HUES6 (cell line): ENCODE measurements around the gene SGMS1.
"Not testable (repeated sequence)": the region's sequence is repeated elsewhere in the genome, so short reads cannot be mapped to it uniquely, and the experiment has no call there.

ENCODE experiments used
- H3K27ac ChIP-seq: 2 replicates; pipeline ENCODE4 v1.7.0; 2013; ENCODE audit warnings: low read depth, mild to moderate bottlenecking, low read length, inconsistent platforms
- H3K27me3 ChIP-seq: 2 replicates; pipeline ENCODE4 v1.6.1; 2013; ENCODE audit warnings: low read length; ENCODE audit not compliant: control insufficient read depth, insufficient read depth
- H3K36me3 ChIP-seq: 2 replicates; pipeline ENCODE4 v1.6.1; 2013; ENCODE audit warnings: low read length; ENCODE audit not compliant: control insufficient read depth, insufficient read depth
- H3K4me1 ChIP-seq: 2 replicates; pipeline ENCODE4 v1.6.1; 2013; ENCODE audit warnings: low read length; ENCODE audit not compliant: control insufficient read depth, insufficient read depth
- H3K4me3 ChIP-seq: 2 replicates; pipeline ENCODE4 v1.5.1; 2013; ENCODE audit warnings: low read depth, low read length
- H3K9ac ChIP-seq: one replicate; pipeline ENCODE4 v1.6.1; 2013; ENCODE audit warnings: mild to moderate bottlenecking, low read length
- H3K9me3 ChIP-seq: 2 replicates; pipeline ENCODE4 v1.6.1; 2013; ENCODE audit warnings: low read depth, low read length; ENCODE audit not compliant: control insufficient read depth, insufficient read depth

The SGMS1 gene

DNA sequence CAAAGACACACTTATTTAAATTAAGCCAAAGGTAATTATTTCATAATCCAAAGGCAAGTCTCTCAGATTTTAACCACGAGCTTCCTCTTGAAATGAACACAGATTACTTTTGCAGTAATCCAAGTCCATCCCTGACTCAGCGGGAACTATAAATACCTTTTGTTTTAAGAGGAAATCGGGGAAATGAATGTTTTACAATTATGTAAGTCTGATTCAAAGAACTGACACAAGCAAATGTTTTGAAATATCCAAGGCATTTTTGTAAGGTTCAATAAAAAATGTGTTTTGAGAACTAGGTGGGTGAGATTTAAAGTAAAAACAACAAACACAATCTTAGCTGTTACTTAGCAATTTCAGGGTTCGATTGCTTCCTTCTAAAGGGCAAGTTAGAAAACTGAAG is 192.6 kb downstream of the SGMS1 start:
- Histone ChIP-seq H3K27me3 (no peaks in the 10 kb centered on the region), H3K27ac (no peak overlapping the region; the same call in 1 of the 2 replicates), H3K4me1 (no peaks in the 10 kb centered on the region), H3K9me3 (no peaks in the 10 kb centered on the region), H3K36me3 (no peaks in the 10 kb centered on the region), H3K9ac (no peak overlapping the region), H3K4me3 (no peak overlapping the region)

GRCh38 chr10:50426485-50426884 is 197.3 kb downstream of the SGMS1 start:
- H3K9me3 ChIP-seq: no peaks in the 10 kb centered on the region
- no peak overlapping the region for H3K9ac ChIP-seq
- H3K4me3 ChIP-seq: no peak overlapping the region
- H3K27ac ChIP-seq: no peak overlapping the region
- H3K27me3 ChIP-seq: no peaks in the 10 kb centered on the region
- no peaks in the 10 kb centered on the region for H3K36me3 ChIP-seq
- 0 out of 2 replicates have a peak, but pooled peaks cover 3% of the 10 kb centered on the region for H3K4me1 ChIP-seq

GRCh38 chr10:50425215-50425614 is 198.5 kb downstream of the SGMS1 start:
- H3K4me1 ChIP-seq, H3K9me3 ChIP-seq, H3K27ac ChIP-seq, H3K9ac ChIP-seq, H3K36me3 ChIP-seq, H3K4me3 ChIP-seq, H3K27me3 ChIP-seq: not testable (repeated sequence)

DNA sequence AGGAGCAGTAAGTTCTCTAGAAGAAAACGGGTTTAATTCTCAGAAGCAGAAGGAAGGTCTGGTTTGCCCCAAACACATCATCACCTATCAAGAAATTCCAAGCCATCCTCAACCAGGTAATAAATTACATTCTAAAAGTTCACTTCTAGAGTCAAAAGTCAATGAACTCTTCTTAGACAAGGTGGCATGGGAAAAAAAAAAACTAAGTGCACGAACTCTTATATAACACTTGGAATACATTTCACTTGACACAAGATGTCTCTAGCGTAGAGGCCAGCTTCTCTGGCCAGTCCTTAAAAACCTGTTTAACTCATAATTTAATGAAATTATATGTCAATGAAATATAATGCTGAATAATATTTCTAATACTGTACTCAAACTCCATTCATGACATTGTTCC is 200.3 kb downstream of the SGMS1 start:
- Histone ChIP-seq H3K4me1 (peaks cover 9% of the 10 kb centered on the region; the same call in 1 of the 2 replicates), H3K27ac (no peak overlapping the region), H3K27me3 (no peaks in the 10 kb centered on the region), H3K4me3 (no peak overlapping the region), H3K36me3 (no peaks in the 10 kb centered on the region), H3K9ac (no peak overlapping the region), H3K9me3 (no peaks in the 10 kb centered on the region)

DNA sequence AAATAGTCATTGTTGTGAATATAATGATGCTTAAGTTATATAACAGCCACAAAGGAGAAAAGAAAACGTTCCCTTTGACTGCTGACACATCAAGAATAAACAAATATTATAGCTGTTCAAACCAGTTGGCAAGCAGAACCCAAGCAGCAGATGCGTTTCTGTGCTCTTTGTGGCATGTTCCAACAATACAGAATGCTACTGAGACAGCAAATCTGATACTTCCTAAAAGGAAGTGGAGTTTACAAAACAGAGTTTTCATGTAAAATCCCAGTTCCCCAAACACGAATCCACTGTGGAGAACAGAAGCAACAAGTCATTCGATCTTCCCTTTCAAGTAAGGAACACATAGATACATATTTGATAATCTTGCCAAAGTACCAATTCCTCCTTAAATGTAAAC is 201.5 kb downstream of the SGMS1 start:
- no peaks in the 10 kb centered on the region for H3K27me3 ChIP-seq
- no peak overlapping the region for H3K27ac ChIP-seq
- no peaks in the 10 kb centered on the region for H3K9me3 ChIP-seq
- H3K36me3 ChIP-seq: no peaks in the 10 kb centered on the region
- no peak overlapping the region for H3K4me3 ChIP-seq
- H3K4me1 ChIP-seq: peaks cover 10% of the 10 kb centered on the region; the same call in 1 of the 2 replicates
- no peak overlapping the region for H3K9ac ChIP-seq

DNA sequence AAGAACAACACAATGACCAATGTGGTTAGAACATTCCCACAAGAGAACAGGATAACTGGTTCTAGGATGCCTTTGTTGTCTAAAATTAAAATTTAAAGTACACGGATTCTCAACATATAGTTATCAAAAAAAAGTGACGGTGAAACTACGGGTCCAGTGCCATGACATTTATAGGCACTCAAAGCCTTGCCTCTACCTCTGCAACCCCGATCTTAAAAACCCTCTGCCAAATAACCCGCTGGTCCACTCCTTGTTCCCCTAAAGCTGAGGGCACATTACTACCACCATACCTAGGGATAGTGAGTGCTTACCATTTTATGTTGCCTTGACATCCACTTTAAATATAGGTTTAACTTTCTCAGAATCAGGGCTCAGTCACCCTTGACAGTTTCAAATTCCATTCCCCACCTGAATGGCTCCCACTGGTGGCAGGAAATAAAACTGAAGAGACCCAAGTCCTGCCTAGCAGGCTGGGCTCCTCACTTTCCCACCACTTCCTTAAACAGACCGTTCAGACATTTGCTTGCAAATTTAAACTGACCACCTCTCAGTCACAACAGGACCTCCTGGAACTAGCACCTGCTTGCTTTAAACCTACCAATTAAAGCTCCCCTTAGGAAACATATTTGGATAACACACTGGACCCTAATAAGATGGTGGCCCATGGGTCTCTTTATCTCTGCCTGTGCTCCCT is 202.6 kb downstream of the SGMS1 start:
- Histone ChIP-seq H3K9me3 (no peaks in the 10 kb centered on the region), H3K9ac (no peak overlapping the region), H3K27me3 (no peaks in the 10 kb centered on the region), H3K4me3 (no peak overlapping the region), H3K36me3 (no peaks in the 10 kb centered on the region), H3K27ac (no peak overlapping the region), H3K4me1 (peaks cover 13% of the 10 kb centered on the region; the same call in 1 of the 2 replicates)

- Histone ChIP-seq H3K27ac (no peak overlapping the region), H3K9me3 (no peaks in the 10 kb centered on the region), H3K4me3 (no peak overlapping the region), H3K27me3 (no peaks in the 10 kb centered on the region), H3K4me1 (peaks cover 13% of the 10 kb centered on the region; the same call in 1 of the 2 replicates), H3K36me3 (no peaks in the 10 kb centered on the region), H3K9ac (no peak overlapping the region)
Measured at GRCh38 chr10:50420196-50420595, 203.6 kb downstream of the SGMS1 start.

- no peak overlapping the region for H3K4me3 ChIP-seq
- H3K27me3 ChIP-seq: no peaks in the 10 kb centered on the region
- no peak overlapping the region for H3K9ac ChIP-seq
- no peaks in the 10 kb centered on the region for H3K9me3 ChIP-seq
- no peaks in the 10 kb centered on the region for H3K36me3 ChIP-seq
- H3K4me1 ChIP-seq: peaks cover 13% of the 10 kb centered on the region; the same call in 1 of the 2 replicates
- no peak overlapping the region for H3K27ac ChIP-seq
Measured at GRCh38 chr10:50419756-50420155, 204.0 kb downstream of the SGMS1 start.

DNA sequence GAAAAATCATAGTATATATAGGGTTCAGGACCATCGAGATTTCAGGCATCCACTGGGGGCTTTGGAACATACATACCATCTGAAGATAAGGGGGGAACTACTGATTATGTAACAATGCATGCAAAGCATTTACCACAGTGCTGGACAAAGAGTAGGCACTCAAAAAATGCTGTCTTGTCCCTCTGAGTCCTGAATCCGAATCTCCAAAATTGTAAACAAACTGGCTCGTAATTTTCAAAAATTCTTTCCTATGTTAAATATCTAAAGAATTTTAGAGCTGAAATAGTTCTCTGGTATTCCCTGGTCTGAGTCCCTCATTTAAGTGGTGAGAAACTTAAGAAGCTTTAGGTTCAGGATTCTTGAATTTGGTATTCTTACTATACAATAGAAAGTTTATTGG is 204.7 kb downstream of the SGMS1 start:
- no peaks in the 10 kb centered on the region for H3K36me3 ChIP-seq
- no peak overlapping the region; the same call in 1 of the 2 replicates for H3K4me3 ChIP-seq
- H3K27me3 ChIP-seq: no peaks in the 10 kb centered on the region
- no peak overlapping the region for H3K27ac ChIP-seq
- peaks cover 13% of the 10 kb centered on the region; the same call in 1 of the 2 replicates for H3K4me1 ChIP-seq
- no peaks in the 10 kb centered on the region for H3K9me3 ChIP-seq
- no peak overlapping the region for H3K9ac ChIP-seq

DNA sequence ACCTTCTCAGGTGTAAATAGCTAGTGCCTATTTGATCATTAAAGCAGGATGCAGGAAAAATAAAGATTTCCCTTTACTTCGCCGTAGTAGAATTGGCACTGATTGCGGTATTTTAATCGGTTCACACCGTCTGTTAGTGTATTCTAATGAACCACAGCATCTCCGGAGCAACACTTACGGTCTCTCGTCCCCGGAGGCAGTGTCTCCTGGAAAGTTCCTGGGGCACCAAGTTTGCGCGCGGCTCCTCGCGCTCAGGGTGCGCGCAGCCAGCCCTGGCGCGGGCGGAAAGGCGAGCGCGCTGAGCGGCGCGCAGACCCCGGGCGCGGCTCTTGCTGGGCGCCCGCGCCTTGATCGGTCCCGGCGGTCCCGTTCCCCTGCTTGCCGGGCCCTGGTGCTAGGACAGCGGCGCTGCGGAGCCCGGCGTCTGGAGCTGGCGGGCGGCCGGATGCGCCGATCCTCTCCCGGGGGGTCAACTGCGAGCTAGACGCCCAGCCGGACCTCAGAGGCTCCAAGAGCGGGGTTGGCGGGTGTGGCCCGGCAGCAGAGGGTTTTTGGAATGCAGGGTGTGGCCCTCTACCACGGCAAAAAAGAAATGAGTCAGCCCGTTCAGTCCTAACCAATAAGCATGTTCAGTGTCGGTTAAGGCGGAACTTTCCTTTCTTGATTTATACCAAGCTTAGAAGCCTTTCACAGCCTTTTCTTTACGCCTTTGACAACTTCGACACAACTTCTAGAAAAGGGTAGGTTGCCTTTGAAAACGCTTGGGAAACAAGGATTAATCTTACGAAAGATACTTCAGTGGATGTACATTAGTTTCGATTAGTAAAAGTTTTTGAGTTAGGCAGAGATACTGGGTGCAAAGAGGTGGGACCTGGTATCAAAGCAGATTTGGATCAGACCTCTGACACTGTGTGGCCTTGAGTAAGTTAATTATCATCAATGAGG is 205.6 kb downstream of the SGMS1 start:
- H3K4me3 ChIP-seq: peak overlapping the region; percentile 65
- no peaks in the 10 kb centered on the region for H3K36me3 ChIP-seq
- H3K4me1 ChIP-seq: peaks cover 13% of the 10 kb centered on the region; the same call in 1 of the 2 replicates
- H3K27ac ChIP-seq: no peak overlapping the region; the same call in 1 of the 2 replicates
- no peaks in the 10 kb centered on the region for H3K27me3 ChIP-seq
- H3K9ac ChIP-seq: peak overlapping the region; percentile 64
- no peaks in the 10 kb centered on the region for H3K9me3 ChIP-seq

DNA sequence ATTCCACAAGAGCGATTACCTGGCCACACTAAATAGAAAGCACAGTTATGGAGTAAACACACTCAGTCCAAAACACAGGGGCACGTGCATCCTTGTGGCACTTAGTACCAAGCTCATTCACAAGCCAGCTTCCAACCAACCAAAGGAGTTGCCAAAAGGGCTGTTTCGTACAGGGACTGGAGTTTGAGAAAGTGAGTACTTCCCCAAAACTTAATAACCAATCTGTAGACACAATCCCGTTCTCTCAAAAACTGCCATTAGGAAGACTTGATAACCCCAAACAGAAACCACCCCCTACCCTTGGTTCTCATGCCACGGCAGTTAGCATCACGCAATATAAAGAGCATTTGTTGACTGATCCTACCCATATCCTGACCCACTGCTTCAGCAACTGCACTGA is 206.3 kb downstream of the SGMS1 start:
- H3K27ac ChIP-seq: no peak overlapping the region
- H3K27me3 ChIP-seq: no peaks in the 10 kb centered on the region
- H3K9me3 ChIP-seq: no peaks in the 10 kb centered on the region
- H3K9ac ChIP-seq: peak overlapping the region; percentile 64
- H3K4me3 ChIP-seq: peak overlapping the region; percentile 65
- no peaks in the 10 kb centered on the region for H3K36me3 ChIP-seq
- H3K4me1 ChIP-seq: peaks cover 13% of the 10 kb centered on the region; the same call in 1 of the 2 replicates
